HCT116 (cell line): ENCODE results near the gene MARCKSL1. TPM values are rescaled to one million over a fixed set of nuclear protein-coding genes. Genes with fewer than 3 reads are reported as not detected.

Source experiments
- ATAC-seq: fragments of 200-7000 bp; cut with Tn5 transposase; 2 replicates; pipeline ENCODE4 v1.9.1; 2020; ENCODE audit warnings: mild to moderate bottlenecking, moderate library complexity
- BruUV-seq: library from RNA; stranded (reverse); fragments of 400-500 nt; replicated peaks from 2 replicates; lab custom pipeline; 2021; lab: Mats Ljungman, UMichigan
- CTCF ChIA-PET: fragments of 300-600 bp; sonication (Branson Sonifier 250); formaldehyde crosslinking; loops from one replicate; lab custom pipeline; 2021; ENCODE audit warnings: antibody characterized with exemption; lab: Charles Lee
- POLR2A ChIA-PET: fragments of 300-600, 350-600 bp; sonication (Branson Sonifier 250); formaldehyde crosslinking; loops from one replicate; lab custom pipeline; 2021; ENCODE audit warnings: antibody characterized with exemption; lab: Charles Lee
- RAD21 ChIA-PET, 2 experiments: fragments of 300-600 bp; sonication (Branson Sonifier 250); formaldehyde crosslinking; loops; one replicate each; lab custom pipeline; 2023; ENCODE audit warnings: low total read pairs in 2 of 2; ENCODE audit not compliant: uncharacterized antibody in 2 of 2, unreplicated experiment in 2 of 2, low non-redundant PET in 1 of 2; lab: Charles Lee
- DNase-seq: peaks from one replicate; pipeline ENCODE4 v3.0.0-alpha.2; 2010; ENCODE audit warnings: low read depth, low spot score
- H2AFZ ChIP-seq: fragments of 200-600 bp; shearing (Covaris generic), sonication (generic); 2 replicates; pipeline ENCODE4 v1.6.1; 2017; ENCODE audit warnings: low read depth, mixed run types, mixed read lengths, antibody characterized with exemption, low read length; ENCODE audit not compliant: poor library complexity, severe bottlenecking
- H3K27ac ChIP-seq: 2 replicates; pipeline ENCODE4 v1.5.1; 2012; ENCODE audit warnings: low read depth, low read length
- H3K27me3 ChIP-seq: fragments of 200-600 bp; sonication (generic); 2 replicates; pipeline ENCODE4 v1.6.1; 2016; ENCODE audit warnings: mixed run types, low read length, mixed read lengths; ENCODE audit not compliant: insufficient read depth
- H3K36me3 ChIP-seq, 2 experiments: fragments of 200-500 bp in 1 of 2; fragments of 200-600 bp in 1 of 2; sonication (Bioruptor generic) in 1 of 2; sonication (generic) in 1 of 2; 2 replicates each; pipeline versions ENCODE4 v1.5.1 to v1.6.1; 2014 to 2016; ENCODE audit warnings: low read length in 2 of 2, inconsistent platforms in 1 of 2, mixed read lengths in 1 of 2, mixed run types in 1 of 2; ENCODE audit not compliant: insufficient read depth in 2 of 2, control insufficient read depth in 1 of 2
- H3K4me1 ChIP-seq, 2 experiments: fragments of 200-600 bp in 1 of 2; sonication (generic) in 1 of 2; 2 replicates each; pipeline versions ENCODE4 v1.5.1 to v1.6.1; 2012 to 2017; ENCODE audit warnings: low read length in 2 of 2, inconsistent platforms in 1 of 2, mild to moderate bottlenecking in 1 of 2, mixed read lengths in 1 of 2, mixed run types in 1 of 2, moderate library complexity in 1 of 2; ENCODE audit not compliant: insufficient read depth in 2 of 2, control insufficient read depth in 1 of 2
- H3K4me2 ChIP-seq: fragments of 200-600 bp; sonication (generic); 2 replicates; pipeline ENCODE4 v1.6.1; 2017; ENCODE audit warnings: mixed run types, low read length, mixed read lengths
- H3K4me3 ChIP-seq, 2 experiments: fragments of 200-600 bp in 1 of 2; sonication (generic) in 1 of 2; replicated peaks in 1 of 2; 2 replicates each; pipeline ENCODE4 v1.5.1; 2011 to 2016; ENCODE audit warnings: low read length in 2 of 2, control low read depth in 1 of 2, low read depth in 1 of 2, mild to moderate bottlenecking in 1 of 2, mixed read lengths in 1 of 2, mixed run types in 1 of 2
- H3K79me2 ChIP-seq: fragments of 200-600 bp; sonication (generic); 2 replicates; pipeline ENCODE4 v1.6.1; 2017; ENCODE audit warnings: mild to moderate bottlenecking, mixed run types, low read length, moderate library complexity, mixed read lengths; ENCODE audit not compliant: insufficient read depth
- H3K9ac ChIP-seq: fragments of 200-600 bp; sonication (generic); 2 replicates; pipeline ENCODE4 v1.6.1; 2016; ENCODE audit warnings: low read length, mixed read lengths
- H3K9me2 ChIP-seq: fragments of 200-600 bp; sonication (generic), shearing (Covaris generic); 2 replicates; pipeline ENCODE4 v1.6.1; 2017; ENCODE audit warnings: mixed run types, mild to moderate bottlenecking, moderate library complexity; ENCODE audit not compliant: insufficient read depth
- H3K9me3 ChIP-seq, 2 experiments: fragments of 200-500 bp in 1 of 2; fragments of 200-600 bp in 1 of 2; sonication (Bioruptor generic) in 1 of 2; sonication (generic) in 1 of 2; 2 replicates each; pipeline ENCODE4 v1.6.1; 2014 to 2017; ENCODE audit warnings: low read length in 2 of 2, mixed read lengths in 2 of 2, inconsistent platforms in 1 of 2, low read depth in 1 of 2, mild to moderate bottlenecking in 1 of 2, mixed run types in 1 of 2, moderate library complexity in 1 of 2; ENCODE audit not compliant: control insufficient read depth in 1 of 2, insufficient read depth in 1 of 2
- H4K20me1 ChIP-seq: fragments of 200-600 bp; sonication (generic), shearing (Covaris generic); 2 replicates; pipeline ENCODE4 v1.6.1; 2017; ENCODE audit warnings: mixed run types, mild to moderate bottlenecking, moderate library complexity; ENCODE audit not compliant: insufficient read depth
- CBX3 ChIP-seq: IDR thresholded peaks from 2 replicates; pipeline ENCODE4 v1.6.1; 2012; ENCODE audit warnings: low read depth
- CEBPB ChIP-seq: IDR thresholded peaks from 2 replicates; pipeline ENCODE4 v1.6.1; 2012; ENCODE audit warnings: low read depth
- EGR1 ChIP-seq: IDR thresholded peaks from 2 replicates; pipeline ENCODE4 v1.6.1; 2012; ENCODE audit warnings: low read depth
- EZH2 ChIP-seq: fragments of 200-600 bp; sonication (generic); IDR thresholded peaks from 2 replicates; pipeline ENCODE4 v1.6.1; 2017; ENCODE audit warnings: antibody characterized with exemption, mixed run types
- JUND ChIP-seq: IDR thresholded peaks from 2 replicates; pipeline ENCODE4 v1.6.1; 2012
- POLR2AphosphoS5 ChIP-seq: IDR thresholded peaks from 2 replicates; pipeline ENCODE4 v1.6.1; 2011; ENCODE audit warnings: mild to moderate bottlenecking, low read depth, low read length, moderate library complexity
- RAD21 ChIP-seq: IDR thresholded peaks from 2 replicates; pipeline ENCODE4 v1.6.1; 2012; ENCODE audit warnings: low read depth, mild to moderate bottlenecking
- SP1 ChIP-seq: IDR thresholded peaks from 2 replicates; pipeline ENCODE4 v1.6.1; 2012; ENCODE audit warnings: low read depth
- SRF ChIP-seq: IDR thresholded peaks from 2 replicates; pipeline ENCODE4 v1.6.1; 2012; ENCODE audit warnings: low read depth
- TCF7L2 ChIP-seq: IDR thresholded peaks from 2 replicates; pipeline ENCODE4 v1.7.0; 2011; ENCODE audit warnings: borderline replicate concordance, inconsistent platforms; ENCODE audit not compliant: insufficient read depth, insufficient read length; ENCODE audit errors: extremely low read depth
- ZFX ChIP-seq: fragments of 450-650 bp; IDR thresholded peaks from 2 replicates; pipeline ENCODE4 v1.6.1; 2017
- ZNF274 ChIP-seq: fragments of 200-500 bp; sonication (Bioruptor generic); IDR thresholded peaks from 2 replicates; pipeline ENCODE4 v1.6.1; 2014; ENCODE audit warnings: mild to moderate bottlenecking, low read depth, low read length, inconsistent platforms
- intact Hi-C: fragments of 100-400 bp; cut with micrococcal nuclease; formaldehyde crosslinking; loops from 2 replicates; pipeline ENCODE4 v1.10.0; 2022
- total RNA-seq: library from RNA; stranded (reverse); gene quantifications from one replicate; pipeline ENCODE4 v1.2.1, GENCODE V29; 2021; ENCODE audit not compliant: unreplicated experiment
- TF ChIP-seq, protein P1 (sequence below): IDR thresholded peaks from 2 replicates; pipeline ENCODE4 v1.6.1; 2012; ENCODE audit warnings: low read depth
- TF ChIP-seq, protein P2 (sequence below): IDR thresholded peaks from 2 replicates; pipeline ENCODE4 v1.6.1; 2011; ENCODE audit warnings: mild to moderate bottlenecking, low read length, moderate library complexity; ENCODE audit not compliant: insufficient replicate concordance; ENCODE audit errors: extremely low read depth
- TF ChIP-seq, protein P3 (sequence below): IDR thresholded peaks from 2 replicates; pipeline ENCODE4 v1.6.1; 2012
- TF ChIP-seq, protein P4 (sequence below): IDR thresholded peaks from 2 replicates; pipeline ENCODE4 v1.6.1; 2012

Gene MARCKSL1
- total RNA-seq, 1 experiment from 2014 or later, result 127 TPM

DNA sequence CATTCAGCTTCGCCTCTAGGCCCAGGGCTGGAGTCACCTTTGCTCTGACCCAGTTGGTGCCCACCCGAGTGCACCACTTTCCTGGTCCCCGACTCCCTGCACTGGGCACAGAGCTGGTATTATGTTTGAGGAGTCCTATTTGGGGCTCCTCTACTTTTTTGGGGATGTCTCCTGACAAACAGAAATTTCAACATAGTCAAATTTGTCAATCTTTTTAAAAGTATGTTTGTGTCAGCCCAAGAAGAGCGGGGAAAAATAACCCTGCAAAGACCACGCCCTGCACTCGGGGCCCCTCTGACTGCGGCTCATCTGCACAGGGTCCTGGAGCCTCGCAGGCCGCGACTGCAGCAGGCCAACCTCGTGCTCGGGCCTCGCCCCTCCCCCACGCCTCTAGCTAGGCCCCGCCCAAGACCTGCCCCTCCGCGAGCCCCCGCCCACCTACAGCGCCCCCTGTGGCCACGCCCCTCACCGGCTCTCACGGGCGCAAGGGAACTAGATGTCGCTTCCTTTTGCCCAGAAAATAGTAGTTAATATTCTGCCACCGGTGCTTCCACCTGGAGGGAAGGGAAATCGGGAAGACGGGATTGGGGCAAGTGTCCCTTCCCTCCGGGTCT lies 14.9 kb upstream of the MARCKSL1 start (continued):
- TF ChIP-seq, protein P1, sequence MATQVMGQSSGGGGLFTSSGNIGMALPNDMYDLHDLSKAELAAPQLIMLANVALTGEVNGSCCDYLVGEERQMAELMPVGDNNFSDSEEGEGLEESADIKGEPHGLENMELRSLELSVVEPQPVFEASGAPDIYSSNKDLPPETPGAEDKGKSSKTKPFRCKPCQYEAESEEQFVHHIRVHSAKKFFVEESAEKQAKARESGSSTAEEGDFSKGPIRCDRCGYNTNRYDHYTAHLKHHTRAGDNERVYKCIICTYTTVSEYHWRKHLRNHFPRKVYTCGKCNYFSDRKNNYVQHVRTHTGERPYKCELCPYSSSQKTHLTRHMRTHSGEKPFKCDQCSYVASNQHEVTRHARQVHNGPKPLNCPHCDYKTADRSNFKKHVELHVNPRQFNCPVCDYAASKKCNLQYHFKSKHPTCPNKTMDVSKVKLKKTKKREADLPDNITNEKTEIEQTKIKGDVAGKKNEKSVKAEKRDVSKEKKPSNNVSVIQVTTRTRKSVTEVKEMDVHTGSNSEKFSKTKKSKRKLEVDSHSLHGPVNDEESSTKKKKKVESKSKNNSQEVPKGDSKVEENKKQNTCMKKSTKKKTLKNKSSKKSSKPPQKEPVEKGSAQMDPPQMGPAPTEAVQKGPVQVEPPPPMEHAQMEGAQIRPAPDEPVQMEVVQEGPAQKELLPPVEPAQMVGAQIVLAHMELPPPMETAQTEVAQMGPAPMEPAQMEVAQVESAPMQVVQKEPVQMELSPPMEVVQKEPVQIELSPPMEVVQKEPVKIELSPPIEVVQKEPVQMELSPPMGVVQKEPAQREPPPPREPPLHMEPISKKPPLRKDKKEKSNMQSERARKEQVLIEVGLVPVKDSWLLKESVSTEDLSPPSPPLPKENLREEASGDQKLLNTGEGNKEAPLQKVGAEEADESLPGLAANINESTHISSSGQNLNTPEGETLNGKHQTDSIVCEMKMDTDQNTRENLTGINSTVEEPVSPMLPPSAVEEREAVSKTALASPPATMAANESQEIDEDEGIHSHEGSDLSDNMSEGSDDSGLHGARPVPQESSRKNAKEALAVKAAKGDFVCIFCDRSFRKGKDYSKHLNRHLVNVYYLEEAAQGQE, result no peak
- TF ChIP-seq ZFX (peak; percentile 80; the same call in 1 of the 2 replicates), CBX3 (peak; percentile 98)

DNA sequence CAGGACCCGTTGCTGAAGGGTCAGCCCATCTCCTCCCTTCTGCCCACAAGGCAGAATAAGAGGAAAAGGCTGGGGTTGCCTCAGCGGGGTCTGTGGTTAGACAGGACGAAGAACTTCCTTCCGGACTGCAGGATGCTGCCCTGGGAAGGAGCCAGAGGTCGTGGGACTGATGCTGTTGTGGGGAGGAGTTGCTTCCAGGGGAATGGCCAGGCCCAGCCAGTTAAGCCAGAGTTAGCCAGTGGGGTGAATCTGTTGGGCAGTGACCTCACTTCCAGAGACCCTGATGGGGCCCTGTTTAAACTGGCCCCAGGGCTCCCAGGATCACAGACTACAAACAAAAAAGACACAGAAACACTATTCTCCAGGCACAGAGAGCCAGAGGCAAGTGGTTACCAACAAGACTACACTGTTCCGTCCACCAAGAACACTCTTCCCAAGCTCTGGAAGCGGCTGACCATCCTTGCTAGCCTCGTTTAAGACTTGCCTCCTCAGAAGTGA lies 13.2 kb upstream of the MARCKSL1 start:
- H4K20me1 ChIP-seq, result no peaks in the 10 kb centered on the region
- no peaks in the 10 kb centered on the region for H3K36me3 ChIP-seq
- RAD21 ChIA-PET, result no interaction called here
- no peaks in the 10 kb centered on the region for H3K27me3 ChIP-seq
- no peaks in the 10 kb centered on the region for H3K9me3 ChIP-seq
- POLR2A ChIA-PET, result no interaction called here
- no peak overlapping the region for H3K4me3 ChIP-seq
- H3K27ac ChIP-seq, result no peak overlapping the region
- ATAC-seq (no peak), DNase-seq (no peak)
- H3K9ac ChIP-seq, result no peak overlapping the region
- no peak overlapping the region for H2AFZ ChIP-seq
- BruUV-seq, result no TSS peak
- TF ChIP-seq, protein P1, result no peak
- TF ChIP-seq POLR2AphosphoS5 (no peak), RAD21 (no peak), JUND (no peak), EZH2 (no peak), CEBPB (no peak), SP1 (no peak), EGR1 (no peak), ZNF274 (no peak), TCF7L2 (no peak), CBX3 (no peak), SRF (no peak)
- TF ChIP-seq, protein P2, sequence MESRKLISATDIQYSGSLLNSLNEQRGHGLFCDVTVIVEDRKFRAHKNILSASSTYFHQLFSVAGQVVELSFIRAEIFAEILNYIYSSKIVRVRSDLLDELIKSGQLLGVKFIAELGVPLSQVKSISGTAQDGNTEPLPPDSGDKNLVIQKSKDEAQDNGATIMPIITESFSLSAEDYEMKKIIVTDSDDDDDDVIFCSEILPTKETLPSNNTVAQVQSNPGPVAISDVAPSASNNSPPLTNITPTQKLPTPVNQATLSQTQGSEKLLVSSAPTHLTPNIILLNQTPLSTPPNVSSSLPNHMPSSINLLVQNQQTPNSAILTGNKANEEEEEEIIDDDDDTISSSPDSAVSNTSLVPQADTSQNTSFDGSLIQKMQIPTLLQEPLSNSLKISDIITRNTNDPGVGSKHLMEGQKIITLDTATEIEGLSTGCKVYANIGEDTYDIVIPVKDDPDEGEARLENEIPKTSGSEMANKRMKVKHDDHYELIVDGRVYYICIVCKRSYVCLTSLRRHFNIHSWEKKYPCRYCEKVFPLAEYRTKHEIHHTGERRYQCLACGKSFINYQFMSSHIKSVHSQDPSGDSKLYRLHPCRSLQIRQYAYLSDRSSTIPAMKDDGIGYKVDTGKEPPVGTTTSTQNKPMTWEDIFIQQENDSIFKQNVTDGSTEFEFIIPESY, result no peak
- TF ChIP-seq, protein P3, sequence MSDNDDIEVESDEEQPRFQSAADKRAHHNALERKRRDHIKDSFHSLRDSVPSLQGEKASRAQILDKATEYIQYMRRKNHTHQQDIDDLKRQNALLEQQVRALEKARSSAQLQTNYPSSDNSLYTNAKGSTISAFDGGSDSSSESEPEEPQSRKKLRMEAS, result no peak
- TF ChIP-seq, protein P4, sequence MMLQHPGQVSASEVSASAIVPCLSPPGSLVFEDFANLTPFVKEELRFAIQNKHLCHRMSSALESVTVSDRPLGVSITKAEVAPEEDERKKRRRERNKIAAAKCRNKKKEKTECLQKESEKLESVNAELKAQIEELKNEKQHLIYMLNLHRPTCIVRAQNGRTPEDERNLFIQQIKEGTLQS, result no peak
- no peaks in the 10 kb centered on the region for H3K79me2 ChIP-seq
- CTCF ChIA-PET, result no interaction called here
- no peaks in the 10 kb centered on the region for H3K9me2 ChIP-seq
- intact Hi-C loops, result no loop called here
- H3K4me2 ChIP-seq, result no peak overlapping the region
- peaks cover 5 to 21% of the 10 kb centered on the region in 2 experiments; a peak in 3 of 4 replicates for H3K4me1 ChIP-seq
